Fibroblast of villous mesenchyme (primary cell): ENCODE measurements around the gene ANXA5. TPM values are rescaled to one million over a fixed set of nuclear protein-coding genes. Genes with fewer than 3 reads are reported as not detected.

Experiments used
- DNase-seq: peaks from one replicate; pipeline ENCODE4 v3.0.0-alpha.2; 2010; ENCODE audit warnings: low read depth
- H3K4me3 ChIP-seq: 2 replicates; pipeline ENCODE4 v1.5.1; 2011; ENCODE audit warnings: low read depth, mild to moderate bottlenecking, low read length
- CTCF ChIP-seq: IDR thresholded peaks from 2 replicates; pipeline ENCODE4 v1.5.1; 2012; ENCODE audit warnings: low read depth, mild to moderate bottlenecking, low read length; ENCODE audit not compliant: insufficient read depth
- total RNA-seq: library from RNA; depleted of rRNA; stranded (reverse); fragments of >200 nt; gene quantifications from 2 replicates; pipeline ENCODE4 v1.2.3, GENCODE V29; 2012

The ANXA5 gene
- total RNA-seq, 1 donor, result 939 TPM

- DNase-seq, result no peak
- H3K4me3 ChIP-seq, result peak overlapping the region; percentile 24
- TF ChIP-seq CTCF, result no peak
These were observed 15.3 kb upstream of the ANXA5 start for GRCh38 chr4:121712001-121712651.

GRCh38 chr4:121711263-121712000 lies 14.7 kb upstream of the ANXA5 start:
- TF ChIP-seq CTCF, result no peak

DNA sequence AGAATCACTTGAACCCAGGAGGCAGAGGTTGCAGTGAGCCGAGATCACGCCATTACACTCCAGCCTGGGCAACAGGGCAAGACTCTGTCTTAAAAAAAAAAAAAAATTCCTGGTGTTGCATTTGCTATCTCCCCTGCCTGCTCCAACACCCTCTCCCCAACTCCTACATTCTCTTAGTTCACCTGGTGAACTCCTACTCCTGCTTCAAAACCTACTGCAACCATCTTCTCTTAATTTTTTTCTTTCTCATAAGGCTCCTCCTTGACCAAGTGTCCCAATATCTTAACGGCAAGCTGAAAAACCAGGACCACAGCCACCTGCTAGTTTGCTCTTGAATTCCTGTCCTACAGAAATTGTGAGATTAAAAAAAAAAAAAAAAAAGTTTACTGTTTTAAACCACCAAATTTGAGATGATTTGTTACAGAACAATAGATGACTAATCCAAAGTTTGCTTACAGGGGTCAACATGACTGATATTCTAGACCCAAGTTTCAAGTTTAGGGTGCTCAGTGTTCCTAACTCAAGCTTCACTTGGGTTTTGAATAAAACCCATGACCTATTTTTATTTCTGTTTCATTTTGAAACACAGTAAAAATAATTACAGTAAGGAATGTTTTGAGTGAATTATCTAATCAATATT lies 13.1 kb upstream of the ANXA5 start:
- no peak for DNase-seq
- H3K4me3 ChIP-seq, result no peak overlapping the region
- TF ChIP-seq CTCF, result no peak

More at GRCh38 chr4:121711263-121712000, 14.7 kb upstream of the ANXA5 start:
- peak; percentile 92 for DNase-seq
- H3K4me3 ChIP-seq, result peak overlapping the region; percentile 41

DNA sequence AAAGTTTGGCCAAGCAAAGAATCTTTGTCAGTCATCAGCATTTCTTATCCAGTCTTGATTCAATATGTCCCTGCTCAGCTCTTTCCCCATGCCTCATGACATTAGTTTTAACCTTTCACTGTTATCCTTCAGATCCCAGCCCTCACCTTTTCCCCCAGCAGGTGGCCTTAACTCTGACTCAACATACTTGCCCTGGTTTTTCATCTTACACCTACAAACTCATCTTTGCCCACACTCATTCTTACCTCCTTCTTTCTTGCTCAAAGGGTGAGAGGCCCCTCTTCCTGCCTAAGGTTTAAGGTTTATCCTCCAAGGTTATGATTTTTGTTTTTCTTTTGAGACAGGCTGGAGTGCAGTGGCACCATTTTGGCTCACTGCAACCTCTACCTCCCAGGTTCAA lies 10.6 kb upstream of the ANXA5 start:
- DNase-seq, result no peak
- no peak for TF ChIP-seq CTCF
- no peak overlapping the region for H3K4me3 ChIP-seq

GRCh38 chr4:121706595-121707021 lies 9.8 kb upstream of the ANXA5 start:
- no peak overlapping the region for H3K4me3 ChIP-seq
- DNase-seq, result peak; percentile 69
- TF ChIP-seq CTCF, result no peak

DNA sequence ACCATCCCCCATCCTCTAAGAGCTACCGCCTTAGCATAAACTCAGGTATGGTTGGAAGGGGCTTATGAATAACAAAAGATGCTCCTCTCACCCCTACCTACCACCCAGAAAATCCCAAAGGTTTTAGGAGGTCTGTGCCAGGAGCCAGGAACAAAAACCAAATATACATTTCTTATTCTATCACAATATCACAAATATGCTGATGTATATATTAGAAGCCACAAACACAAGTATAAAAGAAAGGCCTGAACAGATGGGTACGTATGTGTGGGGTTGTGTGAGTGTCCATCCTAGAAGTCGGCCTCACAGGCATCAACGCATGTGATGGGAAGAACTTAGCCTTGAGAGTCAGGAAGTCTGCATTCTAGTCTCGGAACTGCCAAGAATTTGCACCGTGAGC lies 8.7 kb upstream of the ANXA5 start:
- H3K4me3 ChIP-seq, result no peak overlapping the region
- TF ChIP-seq CTCF, result no peak
- DNase-seq, result no peak
